Peyer's patch (tissue), 4 donors: ENCODE data around the gene HEXIM1.

ENCODE experiments used
- CTCF ChIP-seq, 6 experiments: fragments of 450-650 bp in 4 of 6; fragments of 200-600 bp in 2 of 6; sonication (generic) in 1 of 6; IDR thresholded peaks; one replicate each; pipeline ENCODE4 v1.5.1; 2017 to 2019; ENCODE audit warnings: antibody characterized with exemption in 6 of 6, mild to moderate bottlenecking in 3 of 6, moderate library complexity in 1 of 6
- POLR2A ChIP-seq, 2 donors: fragments of 450-650 bp; IDR thresholded peaks; one replicate each; pipeline ENCODE4 v1.5.1; 2017; ENCODE audit warnings: antibody characterized with exemption in 2 of 2, mild to moderate bottlenecking in 2 of 2, moderate library complexity in 2 of 2

- TF ChIP-seq CTCF (IDR thresholded peaks at IDR 0.05), result no peak
- TF ChIP-seq POLR2A (IDR thresholded peaks at IDR 0.05), result peak; percentile 86 to 90
Observed at GRCh38 chr17:45161288-45162024, 13.2 kb downstream of the HEXIM1 start, which contains the start of gene HEXIM2.
